Gastroesophageal sphincter (tissue), 3 donors: ENCODE data around the gene LYZL6.

Experiments
- CTCF ChIP-seq, 4 experiments: fragments of 200-600 bp in 2 of 4; fragments of 450-650 bp in 2 of 4; sonication (generic) in 1 of 4; IDR thresholded peaks; one replicate each; pipeline ENCODE4 v1.5.1; 2017 to 2019; ENCODE audit warnings: antibody characterized with exemption in 4 of 4, mild to moderate bottlenecking in 2 of 4, moderate library complexity in 2 of 4
- POLR2A ChIP-seq, 2 donors: fragments of 450-650 bp; IDR thresholded peaks; one replicate each; pipeline ENCODE4 v1.6.1; 2017; ENCODE audit warnings: antibody characterized with exemption in 2 of 2, mild to moderate bottlenecking in 2 of 2, moderate library complexity in 1 of 2

- TF ChIP-seq CTCF (IDR thresholded peaks at IDR 0.05) (no peak), POLR2A (IDR thresholded peaks at IDR 0.05) (no peak)
These were observed 45.0 kb downstream of the LYZL6 start for GRCh38 chr17:35898283-35899070.
